ENCODE data around the gene LOXL3.
"Not testable (repeated sequence)": the region's sequence is repeated elsewhere in the genome, so short reads cannot be mapped to it uniquely, and the experiment has no call there.

Gene LOXL3

DNA sequence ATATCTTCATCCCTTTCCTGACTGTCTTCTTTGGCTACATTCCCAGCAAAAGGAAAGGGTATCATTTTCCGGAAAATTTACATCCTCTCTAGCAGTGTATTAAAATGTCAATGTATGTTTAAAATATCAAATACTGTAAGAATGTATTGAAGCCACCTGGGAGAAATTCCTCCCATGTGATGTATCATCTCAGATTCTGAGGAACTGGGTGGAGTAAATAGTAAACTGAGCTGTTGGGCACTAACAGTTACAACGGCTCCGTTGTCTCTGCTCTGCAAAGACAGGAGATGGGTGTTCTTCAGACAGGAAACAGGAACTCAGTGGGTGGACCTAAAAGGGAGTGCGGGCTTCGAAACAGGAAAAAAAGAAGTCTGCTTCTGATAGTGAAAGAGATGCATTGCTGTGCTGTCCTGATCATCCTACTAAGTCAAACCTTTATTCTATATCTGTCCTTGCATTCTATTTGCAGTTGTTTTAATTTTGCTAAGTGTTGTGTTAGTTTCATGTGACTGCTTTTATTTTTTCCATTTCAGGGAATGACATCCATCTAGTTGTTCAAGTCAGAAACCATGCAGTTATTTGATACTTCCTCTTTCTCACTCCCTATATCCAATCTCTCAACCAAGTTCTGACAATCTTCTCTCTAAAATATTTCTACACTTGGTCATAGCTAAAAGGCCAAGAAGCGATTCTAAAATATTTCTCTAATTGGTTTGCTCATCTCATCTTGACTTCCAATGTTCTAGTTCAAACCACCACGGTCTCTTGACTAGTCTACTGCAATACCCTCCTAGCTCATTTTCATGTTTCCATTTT lies 20.2 kb upstream of the LOXL3 start:
- no peak for DNase-seq

DNA sequence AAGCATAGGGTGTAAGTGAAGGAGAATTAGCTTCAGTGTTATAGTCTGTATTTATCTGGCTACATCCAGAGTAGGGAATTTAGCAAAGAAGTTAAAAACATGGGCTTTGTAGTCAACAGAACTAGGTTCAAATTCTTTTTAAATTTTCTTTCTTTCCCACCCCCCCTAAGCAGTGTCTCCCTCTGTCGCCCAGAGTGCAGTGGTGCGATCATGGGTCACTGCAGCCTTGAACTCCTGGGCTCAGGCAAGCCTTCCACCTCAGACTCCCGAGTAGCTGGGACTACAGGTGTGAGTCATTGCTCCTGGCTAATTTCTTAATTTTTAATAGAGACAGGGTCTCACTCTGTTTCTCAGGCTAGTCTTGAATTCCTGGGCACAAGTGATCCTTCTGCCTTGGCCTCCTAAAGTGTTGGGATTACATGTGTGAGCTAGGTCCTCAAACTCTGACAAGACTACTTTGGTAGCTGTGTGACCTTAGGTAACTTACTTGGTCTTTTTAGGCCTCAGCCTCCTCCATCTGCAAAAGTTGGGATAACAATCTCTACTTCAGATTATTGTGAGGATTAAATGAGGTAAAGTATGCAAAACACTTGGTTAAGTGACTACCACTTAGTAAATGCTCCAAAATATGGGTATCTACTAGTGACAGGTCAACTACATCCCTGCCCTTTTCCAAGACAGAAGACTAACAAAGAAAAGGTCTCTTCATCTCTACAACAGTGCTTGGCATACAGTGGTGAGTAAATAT lies 18.6 kb upstream of the LOXL3 start:
- DNase-seq = no peak

DNA sequence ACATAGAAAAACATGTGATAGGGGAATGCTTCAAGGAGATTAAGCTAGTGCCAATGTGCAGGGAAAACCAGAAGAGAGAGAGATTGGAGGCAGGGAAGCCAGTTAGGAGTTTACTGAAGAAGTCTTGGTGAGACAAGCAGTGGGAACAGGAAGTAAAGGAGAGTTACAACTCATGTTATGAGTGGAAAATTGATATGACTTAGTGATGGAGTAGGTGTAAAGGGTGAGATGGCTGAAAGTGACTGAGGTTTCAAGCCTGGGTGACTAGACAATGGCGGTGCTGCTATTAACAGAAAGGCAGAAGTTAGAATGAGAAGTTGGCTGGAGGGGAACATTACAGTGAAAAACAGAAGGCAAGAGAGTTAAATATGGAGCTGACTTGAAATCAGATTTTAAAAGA lies 17.3 kb upstream of the LOXL3 start:
- DNase-seq = no peak

DNA sequence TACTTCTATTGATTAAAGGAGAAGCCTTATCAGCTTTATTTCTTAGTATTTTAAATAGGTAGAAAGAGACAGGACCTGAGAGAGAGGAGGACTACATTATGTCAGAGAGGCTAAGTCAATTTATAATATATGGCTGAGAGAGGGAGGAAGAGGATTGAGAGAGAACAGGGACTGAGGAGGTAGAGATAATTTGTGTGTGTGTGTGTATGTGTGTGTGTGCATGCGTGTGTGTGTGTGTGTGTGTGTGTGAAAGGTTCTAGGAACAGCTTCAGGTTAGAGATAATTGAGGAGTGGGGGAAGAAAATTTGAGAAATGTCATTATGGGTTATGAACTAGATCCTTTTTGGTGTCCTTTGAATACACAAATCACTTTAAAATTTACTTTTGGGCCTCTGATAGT lies 15.9 kb upstream of the LOXL3 start:
- no peak for DNase-seq

DNA sequence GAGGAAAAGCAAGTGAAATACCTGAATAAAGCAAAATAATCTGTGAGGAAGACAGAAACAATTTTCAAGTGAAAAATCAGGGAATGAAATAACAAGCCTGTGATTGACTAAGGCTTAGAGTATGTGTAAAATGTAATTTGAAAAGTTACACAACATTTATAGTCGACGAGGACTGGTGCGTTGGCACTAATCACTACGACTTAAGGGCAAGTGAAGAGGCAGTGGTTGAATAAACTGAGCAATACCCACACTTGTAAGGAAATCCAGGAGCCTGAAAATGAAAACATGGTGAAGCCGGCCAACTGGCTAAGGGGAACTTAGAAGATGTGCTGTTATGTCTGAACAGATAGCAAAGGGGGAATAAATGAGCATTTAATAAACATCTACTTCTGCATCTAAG lies 14.1 kb upstream of the LOXL3 start:
- DNase-seq = no peak

DNA sequence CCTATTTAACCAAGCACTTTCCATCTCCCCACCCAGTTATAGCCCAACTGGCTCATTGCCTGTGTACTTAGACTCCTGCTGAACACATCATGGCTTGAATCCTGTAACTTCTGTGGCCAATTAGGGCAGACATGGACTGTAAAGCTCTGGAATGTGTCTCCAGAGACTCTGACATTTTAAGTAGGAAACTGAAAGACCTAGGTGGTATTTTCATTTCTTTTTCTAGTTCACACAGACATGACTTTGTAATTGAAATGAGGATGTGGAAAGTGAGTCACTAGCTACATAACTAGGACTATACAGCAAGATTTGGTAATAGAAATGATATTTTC lies 13.0 kb upstream of the LOXL3 start:
- no peak for DNase-seq

DNA sequence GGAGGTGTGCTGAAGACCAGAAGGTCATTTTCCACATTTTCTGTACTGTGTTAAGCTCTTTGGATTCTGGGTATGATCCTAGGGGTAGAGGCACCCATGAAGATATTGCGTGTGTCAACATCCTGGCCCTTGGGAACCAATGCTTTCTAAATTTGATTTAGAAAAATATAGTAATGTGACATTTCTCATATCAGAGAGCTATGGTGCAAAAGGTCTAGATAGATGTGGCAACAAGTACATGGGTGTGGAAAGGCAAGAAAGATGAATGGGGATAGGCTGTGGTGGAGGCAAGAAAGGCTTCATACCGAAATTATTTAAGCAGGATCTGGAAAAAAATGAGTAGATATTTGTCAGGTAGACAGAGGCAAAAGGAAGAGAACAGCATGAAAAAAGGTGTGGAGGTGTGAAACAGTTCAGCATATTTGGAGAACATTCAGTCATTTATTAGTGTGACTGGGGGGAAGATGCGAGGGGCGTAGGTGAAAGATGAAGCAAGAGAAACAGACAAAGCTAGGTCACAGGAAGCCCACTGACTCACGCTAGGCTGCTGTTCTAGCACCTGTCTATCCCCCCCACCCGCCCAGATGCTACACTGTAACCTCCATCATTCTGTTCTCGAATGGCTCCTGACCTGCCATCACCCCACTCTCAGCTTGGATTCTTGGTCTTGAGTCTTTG lies 12.5 kb upstream of the LOXL3 start:
- no peak for DNase-seq

DNA sequence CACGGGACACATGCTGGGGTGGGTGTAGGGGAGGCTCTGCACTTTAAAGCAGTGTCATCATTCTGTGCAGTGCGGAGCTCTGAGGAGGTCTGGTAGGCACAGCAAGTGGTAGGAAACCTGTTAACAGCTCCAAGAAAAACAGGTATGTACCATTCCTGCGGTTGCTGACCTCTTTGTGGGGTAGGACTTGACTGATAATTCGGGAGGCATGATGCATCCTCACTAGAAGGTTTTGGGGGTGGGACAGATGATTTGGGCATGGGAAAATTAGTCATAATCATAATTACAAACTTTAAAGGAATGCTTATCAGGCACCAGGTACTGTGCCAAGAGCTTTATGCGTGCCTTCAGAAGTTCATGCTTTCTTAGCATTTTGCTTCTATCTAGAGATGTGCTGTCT lies 10.5 kb upstream of the LOXL3 start:
- DNase-seq = no peak

DNA sequence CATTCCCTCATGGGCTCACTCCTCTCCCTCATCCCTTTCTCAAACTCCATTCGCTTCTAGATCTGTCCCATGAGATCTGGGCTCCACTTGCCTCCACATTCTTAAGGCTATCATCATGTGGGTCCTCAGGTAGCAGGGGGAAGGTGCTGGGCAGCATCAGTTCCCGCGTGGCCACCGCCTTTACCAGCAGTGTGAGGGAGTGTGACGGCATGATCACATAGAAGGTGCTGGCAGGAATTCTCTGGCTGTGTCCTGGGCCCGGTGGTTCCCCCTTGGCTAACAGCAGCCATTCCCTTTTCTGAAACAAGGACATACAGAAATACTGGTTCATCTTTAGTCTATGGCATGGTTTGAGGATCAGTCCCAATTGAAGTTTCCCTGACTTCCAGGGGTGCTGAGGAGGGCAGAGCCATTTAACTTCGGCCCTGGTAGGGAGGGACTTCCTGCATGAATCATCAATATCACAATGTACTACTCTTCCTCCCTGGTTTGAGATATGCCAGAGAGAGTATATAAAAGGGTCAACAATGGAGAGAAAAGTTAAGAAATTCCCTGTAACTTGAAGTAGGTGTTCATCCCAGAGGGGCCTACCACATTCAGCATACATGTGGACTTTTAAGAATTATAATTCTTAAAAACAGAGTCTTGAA lies 8.5 kb upstream of the LOXL3 start:
- no peak for DNase-seq

DNA sequence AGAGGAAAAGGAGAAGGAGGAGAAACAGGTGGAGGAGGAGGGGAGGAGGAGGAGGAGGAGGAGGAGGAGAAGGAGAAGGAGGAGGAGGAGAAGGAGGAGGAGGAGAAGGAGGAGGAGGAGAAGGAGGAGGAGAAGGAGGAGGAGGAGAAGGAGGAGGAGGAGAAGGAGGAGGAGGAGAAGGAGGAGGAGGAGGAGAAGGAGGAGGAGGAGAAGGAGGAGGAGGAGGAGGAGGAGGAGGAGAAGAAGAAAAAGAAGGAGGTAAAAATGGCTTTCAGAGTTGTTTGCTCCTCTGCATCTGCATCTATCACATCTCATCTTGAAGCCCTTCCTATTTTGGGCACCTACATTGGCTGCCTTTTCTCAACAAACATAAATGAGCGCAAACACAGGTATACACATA lies 7.3 kb upstream of the LOXL3 start:
- not testable (repeated sequence) for DNase-seq

DNA sequence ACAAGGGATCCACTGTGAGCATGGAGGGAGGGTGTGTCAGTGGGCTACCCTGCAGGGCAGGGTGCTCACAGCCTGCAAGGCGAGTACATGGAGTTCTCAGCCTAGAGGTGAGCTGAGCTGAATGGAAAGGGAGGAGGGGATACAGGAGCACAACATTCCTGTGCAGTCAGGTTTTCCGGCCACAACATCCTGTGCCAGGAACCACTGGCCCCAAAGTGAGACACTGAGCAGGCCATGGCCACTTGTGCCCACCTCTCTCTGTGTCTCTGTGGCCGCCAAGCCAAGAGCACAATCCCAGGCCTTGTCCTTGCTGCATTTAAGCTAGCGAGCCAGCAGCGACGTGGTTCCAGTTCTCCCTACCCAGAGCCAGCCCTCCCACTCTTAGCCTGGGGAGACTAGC lies 6.8 kb upstream of the LOXL3 start:
- DNase-seq = no peak

DNA sequence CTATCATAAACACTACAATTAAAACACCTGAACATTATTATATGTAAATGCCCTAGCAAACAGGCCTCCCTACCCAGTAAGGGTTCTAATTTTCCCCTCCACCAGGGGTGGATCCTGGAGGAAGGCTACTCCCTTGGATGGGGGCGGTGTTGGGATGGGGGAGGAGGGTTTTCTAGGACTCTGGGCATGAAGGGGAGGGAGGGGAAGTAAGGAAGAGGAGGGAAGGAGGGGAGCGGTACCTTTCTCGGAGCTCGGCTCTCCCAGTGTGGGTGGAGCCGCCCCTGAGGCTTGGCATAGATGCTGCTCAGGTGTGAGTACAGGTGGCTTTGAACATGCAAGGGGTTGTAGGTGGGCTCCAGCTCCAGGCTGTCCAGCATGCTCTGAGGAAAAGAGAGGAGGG lies 6.2 kb upstream of the LOXL3 start:
- DNase-seq = no peak

DNA sequence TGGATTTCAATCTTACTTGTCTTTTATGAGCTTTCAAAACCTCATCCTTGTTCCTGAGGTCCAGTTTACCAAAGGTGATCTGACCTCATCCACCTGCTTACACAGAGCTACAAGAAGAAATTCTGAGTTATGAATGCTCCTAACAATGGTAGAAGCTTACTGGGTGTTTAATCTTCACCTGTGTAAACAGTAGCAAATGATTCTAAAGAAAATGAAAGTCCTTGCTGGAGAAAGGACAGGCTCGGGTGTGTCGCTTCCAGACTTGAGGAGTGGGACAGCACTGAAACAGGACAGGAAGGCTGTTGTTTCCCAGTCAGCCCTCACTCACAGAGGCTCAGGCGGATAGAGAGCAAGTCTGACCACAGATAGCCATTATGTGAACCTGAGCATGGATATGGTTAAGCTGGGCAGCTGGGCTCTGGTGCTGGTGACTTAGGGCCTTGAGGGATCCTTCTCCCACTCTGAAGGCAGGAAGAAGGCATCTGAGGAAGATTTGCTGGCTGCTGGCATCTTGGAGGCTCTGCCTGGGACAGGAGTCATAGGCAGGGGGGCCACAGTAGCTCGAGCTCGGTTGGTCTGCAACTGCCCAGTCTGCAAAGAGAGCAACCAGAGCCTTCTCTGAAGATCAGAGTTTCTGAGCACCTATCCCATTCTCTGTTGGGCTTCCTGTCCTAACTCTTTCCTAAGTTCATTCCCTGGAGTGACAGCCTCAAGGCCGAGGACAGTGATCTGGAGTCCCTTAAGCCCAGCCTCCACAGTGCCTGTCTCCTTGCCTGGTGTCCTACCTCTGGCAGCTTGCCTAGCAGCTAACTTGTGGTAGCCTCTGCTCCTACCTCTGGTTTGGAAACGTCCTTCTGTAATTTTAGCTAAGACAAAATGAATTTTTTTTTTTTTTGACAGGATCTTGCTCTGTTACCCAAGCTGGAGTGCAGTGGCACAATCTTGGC lies 4.8 kb upstream of the LOXL3 start:
- DNase-seq = no peak

DNA sequence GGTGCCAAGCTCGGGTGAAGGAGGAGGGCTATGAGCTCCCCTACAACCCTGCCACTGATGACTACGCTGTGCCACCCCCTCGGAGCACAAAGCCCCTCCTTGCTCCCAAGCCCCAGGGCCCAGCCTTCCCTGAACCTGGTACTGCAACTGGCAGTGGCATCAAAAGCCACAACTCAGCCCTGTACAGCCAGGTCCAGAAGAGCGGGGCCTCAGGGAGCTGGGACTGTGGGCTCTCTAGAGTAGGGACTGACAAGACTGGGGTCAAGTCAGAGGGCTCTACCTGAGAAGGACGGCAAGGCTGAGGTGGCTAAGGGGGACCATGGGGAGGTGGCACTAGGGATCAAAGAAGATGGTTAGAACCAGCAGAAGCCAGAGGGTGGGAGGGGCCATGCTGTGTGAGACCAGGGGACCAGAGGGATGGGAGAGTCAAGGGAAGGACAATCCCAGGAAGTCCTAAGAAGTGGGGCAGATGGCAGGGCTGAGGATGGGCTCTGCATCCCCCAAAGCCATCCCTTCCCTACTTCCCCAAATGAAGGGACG lies 3.2 kb upstream of the LOXL3 start:
- no peak for DNase-seq

DNA sequence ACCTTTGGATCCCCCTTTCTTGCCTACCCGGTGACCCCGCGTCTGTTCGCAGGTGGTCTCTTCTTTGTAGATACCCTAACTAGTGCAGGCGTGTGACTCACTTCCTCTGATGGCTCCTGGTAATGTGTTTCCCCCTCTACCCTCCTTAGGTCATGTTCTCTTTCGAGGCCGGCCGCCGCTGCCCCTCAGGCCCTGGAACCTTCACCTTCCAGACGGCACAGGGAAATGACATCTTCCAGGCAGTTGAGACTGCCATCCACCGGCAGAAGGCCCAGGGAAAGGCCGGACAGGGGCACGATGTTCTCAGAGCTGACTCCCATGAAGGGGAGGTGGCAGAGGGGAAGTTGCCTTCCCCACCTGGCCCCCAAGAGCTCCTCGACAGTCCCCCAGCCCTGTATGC lies 2.4 kb upstream of the LOXL3 start:
- no peak for DNase-seq

DNA sequence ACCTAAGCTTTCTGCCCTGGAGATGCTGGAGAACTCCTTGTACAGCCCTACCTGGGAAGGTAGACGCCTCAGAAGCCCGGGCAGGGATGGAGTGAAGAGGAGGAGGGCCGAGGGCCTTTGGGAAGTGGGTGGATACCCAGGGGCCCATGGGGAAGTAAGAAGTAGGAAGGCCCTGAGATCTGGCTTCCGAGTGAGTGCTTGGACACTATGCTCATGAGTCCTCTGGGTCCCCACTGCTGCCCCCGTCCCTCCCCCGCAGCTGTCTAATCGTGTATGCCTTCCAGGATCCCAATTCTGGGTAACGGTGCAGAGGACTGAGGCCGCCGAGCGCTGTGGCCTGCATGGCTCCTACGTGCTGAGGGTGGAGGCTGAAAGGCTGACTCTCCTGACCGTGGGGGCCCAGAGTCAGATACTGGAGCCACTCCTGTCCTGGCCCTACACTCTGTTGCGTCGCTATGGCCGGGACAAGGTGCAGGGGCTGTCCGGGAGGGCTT lies 1.9 kb upstream of the LOXL3 start:
- no peak for DNase-seq

DNA sequence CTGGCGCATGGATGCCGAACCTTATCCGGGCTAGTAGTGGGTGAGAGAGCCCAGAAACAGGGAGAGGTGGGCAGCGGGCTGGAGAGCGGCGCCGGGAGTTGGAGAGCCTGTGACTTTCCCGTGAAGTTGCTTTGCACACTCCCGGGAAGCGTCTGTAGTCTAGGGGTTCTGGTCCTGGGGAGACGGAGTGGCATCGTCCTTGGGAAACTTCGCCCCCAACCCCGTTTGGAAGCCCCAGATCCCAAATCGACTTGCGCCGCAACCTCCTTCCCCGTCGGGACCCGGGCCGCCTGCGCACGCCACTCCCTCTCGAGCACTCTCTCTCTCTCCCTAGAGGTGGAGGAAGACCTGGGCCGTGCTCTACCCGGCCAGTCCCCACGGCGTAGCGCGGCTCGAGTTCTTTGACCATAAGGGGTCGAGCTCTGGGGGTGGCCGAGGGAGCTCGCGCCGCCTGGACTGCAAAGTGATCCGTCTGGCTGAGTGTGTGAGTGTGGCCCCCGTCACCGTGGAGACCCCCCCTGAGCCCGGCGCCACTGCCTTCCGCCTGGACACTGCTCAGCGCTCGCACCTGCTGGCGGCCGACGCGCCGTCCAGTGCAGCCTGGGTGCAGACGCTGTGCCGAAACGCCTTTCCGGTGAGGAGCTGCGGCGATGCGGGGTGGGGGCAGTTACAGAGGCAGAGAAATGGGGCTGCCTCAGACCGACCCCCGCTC lies 1.2 kb upstream of the LOXL3 start:
- DNase-seq = peak; percentile 35

DNA sequence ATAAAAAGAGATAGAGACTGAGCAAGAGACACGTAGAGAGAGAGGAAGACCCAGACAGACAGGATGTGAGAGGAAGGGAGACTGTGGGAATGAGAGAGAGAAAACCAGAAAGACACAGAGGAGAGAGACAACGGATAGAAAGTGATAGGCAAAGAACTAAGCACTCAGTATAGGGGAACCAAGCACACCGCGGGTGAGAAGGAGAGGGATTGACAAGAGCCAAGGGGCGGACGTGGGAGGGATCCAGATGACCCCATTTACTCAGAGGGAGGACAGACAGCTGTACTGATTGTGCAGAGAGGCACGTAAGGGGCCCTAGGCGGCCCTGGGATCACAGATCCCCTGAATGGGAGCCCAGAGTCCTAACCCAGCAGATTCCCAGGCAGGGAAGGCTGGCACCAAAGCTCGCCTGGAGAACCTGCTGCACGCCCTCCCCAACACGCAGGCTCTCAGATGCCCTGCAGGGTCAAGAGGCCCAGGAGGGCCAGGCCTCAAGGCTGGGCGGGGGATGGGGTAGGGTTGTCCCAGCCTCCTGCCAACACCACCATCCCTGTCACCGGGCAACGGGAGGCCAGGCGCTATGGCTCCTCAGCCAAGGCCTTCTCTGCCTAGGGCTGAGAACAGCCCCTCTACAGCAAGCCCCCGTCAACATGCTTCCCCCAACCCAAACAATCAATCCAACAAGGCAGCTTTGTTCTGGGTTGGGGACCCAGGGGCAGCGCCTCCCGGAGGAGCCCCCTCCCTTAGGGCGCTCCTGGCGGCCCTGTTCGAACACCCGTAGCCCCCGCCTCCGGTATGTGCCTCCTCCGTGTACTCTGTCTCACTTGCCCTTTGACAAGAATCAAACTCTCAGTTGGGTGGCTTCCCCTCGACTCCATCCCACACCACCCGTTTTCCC lies 579 bp downstream of the LOXL3 start:
- DNase-seq = no peak

DNA sequence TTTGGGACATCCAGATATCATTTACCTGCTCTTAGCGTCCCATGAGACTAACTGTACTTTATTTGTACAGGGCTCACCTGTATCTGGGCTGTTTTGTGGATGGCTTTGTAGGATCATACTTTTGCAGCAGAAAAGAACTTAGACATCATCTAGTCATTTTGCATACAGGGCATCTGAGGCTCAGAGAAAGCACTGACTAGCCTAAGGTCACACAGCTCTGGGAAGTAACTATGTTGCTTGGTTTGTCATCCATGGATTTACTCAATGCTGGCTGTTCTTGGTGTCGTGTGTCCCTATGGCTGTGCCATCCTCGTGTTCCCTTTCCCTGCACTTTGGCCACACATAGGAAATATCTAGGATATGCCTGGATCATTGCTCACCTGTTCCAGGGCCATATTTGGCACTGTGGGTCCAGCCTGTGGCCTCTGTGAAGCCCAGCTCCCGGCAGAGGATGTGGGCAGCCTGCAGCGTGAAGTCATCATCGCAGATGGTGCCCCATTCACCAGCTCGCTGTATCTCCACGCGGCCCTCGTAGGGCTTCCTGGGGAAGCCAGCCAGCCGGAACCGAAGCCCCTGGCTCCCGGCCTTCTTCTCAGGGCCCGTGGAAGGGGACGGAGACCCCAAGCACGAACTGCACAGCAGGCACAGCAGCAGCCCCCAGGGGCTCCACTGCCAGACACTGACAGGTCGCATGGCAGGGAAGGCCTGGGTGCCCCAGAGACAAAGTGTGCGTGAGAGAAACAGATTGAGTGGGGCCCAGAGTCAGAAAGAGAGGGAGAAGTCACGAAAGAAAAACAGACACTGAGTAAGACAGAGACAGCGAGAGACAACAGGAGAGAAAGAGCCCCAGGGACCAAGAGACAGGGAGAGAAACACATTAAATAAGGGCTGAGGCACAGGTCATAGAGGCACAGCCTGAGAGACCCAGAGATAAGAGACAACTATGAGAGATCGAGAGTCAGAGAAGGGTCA lies 1.5 kb downstream of the LOXL3 start:
- DNase-seq = no peak

Measured in activated gamma-delta T cell (primary cell).